ENCODE results near the gene EIF2S2.

The EIF2S2 gene

DNA sequence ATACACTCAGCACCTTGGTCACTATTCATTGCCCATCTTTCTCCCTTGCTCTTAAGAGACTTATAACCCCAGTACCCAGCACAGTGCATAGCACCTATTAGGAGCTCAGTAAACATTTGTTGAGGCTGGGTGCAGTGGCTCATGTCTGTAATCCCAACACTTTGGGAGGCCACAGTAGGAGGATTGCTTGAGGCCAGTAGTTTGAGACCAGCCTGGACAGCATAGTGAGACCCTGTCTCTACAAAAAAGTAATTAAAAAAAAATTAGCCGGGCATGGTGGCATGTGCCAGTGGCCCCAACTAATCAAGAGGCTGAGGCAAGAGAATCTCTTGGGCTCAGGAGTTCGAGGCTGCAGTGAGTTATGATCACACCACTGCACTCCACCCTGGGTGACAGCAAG, 8.2 kb upstream of the EIF2S2 start:
- DNase-seq, result no peak

DNA sequence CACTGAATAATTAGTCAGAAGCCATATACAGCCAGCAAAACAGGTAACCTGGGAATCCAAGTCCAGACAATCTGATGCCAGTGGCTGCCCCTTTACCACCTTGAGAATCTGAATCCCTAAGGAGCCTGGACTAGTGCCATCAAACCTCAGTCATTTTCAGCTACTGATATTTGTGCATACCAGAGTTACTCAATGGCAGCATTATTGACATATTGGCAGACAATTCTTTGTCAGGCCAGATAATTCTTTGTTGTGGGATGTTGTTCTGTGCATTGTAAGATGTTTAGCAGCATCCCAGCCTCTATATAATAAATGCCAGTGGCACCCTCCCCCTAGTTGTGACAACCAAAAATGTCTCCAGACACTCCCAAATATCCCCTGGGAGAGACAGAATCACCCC, 3.2 kb upstream of the EIF2S2 start:
- no peak for DNase-seq

DNA sequence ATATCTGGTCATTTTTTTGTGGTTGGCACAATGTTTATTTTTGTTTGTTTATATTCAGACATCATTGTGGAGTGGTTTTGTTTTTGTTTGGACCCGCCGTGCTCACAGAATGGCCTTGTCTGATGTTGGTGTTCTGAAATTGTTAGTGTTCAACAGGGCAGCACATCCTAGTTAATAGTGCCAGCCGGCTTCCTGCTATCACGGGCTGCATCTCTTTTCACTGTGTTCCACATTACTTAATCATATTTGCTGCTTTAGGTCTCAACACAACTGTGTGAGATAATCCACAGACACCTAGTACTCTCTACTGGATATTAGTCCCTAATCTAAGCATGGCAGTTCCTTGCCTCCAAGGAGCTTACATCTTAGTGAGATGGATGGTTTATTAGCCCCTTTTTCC, 2.8 kb upstream of the EIF2S2 start:
- DNase-seq, result no peak

DNA sequence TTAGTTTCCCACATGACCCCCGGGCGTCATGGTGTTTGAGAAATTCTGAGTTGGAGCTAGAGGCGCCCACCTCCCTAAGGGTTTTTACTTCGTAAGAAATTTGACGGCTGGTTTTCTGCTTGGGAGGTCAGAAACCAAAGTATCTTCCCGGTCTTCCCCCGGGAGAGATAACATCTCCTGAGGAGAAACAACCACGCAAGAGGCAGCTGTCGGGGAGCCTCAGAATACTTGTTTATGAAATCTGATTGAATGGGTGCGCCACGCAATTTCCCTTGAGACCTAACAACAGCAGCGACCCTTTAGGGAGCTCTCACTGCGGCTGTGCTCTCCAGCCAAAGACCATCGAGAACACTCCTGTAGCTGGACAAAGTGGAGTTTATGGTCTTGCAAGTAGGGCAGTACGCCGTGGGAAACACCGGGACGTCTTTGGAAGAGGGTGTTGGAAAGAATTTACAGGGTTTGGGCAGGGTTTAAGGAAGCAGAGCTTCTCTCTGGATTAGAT, 608 bp upstream of the EIF2S2 start:
- DNase-seq, result no peak

DNA sequence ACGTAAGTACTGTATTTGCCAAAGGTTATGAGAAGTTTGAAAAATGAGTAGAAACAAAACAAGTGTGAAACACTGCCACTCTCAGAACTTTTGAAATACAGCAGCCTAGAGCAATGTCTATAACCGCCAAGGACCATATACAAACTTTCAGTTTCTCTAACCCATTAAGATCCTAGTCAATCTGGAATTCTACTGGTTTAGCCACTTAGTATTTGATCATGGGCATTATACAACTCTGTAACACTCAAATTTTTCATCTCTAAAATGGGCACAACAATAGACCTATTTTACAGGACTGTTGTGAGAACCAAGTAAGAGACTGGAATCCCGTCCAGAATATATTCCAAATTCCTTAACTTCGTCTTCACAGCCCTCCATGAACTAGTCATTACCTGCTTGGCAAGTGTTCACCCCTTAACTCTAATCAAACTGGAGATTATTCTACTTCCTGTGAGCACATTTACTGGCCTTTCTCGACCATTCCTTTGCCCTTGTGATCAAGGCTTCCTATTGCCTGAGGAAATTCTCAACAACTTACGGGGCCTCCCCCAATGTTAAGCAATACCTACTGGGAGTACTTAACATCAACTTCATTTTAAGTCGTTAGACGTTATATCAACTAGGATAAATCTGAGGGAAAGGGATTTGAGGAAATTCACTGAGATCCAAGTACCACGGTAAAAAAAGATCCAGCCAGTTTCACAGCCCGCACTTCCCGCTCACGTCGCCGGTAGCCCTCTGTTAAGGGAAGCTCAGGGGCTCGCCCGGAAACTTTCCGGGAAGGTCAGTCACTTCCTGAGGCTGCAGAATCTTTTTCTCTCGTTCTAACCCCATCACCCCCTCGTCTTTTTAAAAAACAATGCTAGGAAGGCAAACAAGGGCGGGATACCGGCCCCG, 1.1 kb downstream of the EIF2S2 start:
- DNase-seq, result no peak

DNA sequence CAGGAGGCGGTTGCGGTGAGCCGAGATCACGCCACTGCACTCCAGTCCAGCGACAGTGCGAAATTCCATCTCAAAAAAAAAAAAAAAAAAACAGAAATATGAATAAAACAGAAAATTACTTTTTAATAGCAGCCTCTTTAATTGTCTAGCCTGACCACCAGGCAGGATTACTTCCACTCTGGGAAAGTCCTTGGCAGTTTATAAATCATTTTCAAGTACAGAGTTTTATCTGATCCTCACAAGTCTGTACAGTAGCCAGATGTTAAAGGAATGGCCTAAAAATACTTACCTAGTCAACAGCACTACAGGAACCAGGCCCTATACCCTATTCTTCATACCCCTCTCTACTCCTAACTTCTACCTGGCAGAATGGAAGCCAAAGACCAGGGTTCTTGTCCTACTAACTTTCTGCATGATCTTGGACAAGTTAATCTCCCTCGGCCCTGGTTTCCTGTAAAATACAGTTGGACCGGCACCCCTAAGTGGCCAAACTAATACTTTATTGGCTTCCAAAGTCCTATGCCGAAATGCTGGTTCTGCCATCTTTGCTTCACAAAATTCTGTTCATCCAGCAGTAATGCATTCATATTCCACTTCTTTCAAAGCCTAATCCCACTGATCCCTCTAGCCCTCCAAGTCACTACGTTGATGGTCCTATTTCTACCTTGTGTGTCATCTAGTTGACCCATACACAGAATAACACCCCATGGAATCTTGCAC, 1.9 kb downstream of the EIF2S2 start:
- DNase-seq, result no peak

DNA sequence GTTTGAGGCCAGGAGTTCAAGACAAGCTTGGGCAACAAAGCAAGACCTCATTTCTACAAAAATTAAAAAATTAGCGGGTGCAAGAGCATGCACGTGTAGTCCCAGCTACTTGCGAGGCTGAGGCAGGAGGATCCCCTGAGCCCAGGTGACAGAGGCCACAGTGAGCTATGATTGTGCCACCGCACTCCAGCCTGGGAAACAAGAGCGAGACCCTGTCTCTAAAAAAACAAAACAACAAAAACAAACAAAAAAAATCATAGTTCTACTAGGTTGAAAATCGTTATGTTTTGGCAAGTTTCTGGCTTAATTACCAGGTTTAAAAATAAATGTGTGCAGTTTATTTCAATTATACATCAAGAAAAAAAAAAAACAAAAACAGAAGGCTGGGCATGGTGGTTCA, 2.6 kb downstream of the EIF2S2 start:
- no peak for DNase-seq

DNA sequence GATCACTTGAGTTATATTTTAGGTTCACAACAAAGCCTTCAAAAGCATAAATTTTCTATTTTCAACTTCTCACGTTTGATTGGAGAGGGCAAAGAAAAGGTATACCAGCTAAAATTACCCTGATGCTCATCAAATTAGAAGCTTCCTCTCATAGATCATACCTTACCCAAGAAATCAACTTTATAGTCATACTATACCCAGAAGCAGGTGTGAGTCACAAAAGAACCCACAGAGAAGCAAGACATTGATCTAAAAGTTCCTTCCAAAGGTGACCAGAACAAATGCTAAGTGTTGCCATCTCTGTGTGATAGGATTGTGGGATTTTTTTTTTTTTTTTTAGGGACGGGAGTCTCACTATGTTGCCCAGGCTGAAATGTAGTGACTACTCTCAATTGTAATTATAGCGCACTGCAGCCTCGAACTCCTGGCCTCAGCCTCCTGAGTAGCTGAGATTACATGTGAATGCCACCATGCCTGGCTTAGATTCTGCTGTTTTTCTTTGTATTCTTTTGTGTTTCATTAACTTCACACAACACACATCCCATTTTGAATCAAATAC, 3.3 kb downstream of the EIF2S2 start:
- no peak for DNase-seq

DNA sequence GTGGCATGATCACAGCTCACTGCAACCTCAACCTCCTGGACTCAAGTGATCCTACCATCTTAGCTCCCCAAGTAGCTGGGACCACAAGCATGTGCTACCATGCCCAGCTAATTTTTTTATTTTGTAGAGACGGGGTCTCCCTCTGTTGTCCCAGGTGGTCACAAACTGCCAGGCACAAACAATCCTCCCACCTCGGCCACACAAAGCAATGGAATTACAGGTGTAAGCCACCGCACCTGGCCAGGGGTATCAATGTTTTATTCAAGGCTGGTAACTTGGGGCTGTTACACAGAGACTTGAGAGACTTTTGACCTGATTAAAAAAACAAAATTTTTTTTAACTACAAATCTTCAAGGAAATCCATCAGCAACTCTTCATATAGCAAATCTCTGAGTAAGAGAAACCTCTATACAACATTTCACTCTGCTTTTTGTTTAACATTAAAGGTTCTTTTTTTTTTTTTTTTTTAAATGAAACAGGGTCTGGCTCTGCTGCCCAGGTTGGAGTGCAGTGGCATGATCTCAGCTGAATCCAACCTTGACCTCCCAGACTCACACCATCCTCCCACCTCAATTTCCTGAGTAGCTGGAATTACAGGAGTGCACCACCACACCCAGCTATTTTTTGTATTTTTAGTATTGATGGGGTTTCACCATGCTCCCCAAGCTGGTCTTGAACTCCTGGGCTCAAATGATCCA, 5.9 kb downstream of the EIF2S2 start:
- DNase-seq, result no peak

DNA sequence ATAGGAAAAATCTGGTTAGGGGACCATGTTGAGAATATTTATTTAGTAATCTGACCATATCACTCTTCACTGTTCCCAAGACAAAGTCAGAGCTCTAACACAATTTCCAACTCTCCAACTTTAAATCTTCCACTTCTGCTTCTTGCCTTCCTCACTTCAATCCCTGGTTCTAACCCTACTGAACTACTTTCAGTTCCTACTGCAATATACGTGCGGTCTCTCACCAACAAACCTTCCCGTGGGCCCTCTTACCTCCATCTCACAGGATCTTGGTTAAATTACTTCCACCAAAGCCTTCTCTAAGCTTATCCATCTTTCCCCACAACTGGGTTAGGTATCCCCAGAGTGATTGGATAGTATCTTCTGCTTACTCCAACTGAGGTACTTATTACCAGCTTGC, 8.0 kb downstream of the EIF2S2 start:
- no peak for DNase-seq

DNA sequence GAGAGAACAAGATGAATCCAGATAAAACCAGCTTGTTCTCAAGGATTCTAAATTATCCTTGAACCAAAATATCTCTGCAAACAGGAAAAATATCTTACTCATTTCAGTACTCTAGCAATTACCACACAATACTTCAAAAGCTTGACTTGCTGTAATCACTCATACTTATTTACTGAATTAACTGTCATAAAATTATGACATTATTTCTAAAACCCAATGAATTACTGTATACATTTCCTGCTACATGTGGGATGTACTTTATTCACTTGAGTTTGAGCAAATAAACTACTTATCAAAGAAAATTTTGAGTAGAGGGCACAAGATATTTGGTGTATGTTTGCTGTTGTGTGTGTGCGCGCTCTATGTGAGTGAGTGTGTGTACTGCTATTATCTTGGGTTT, 9.7 kb downstream of the EIF2S2 start:
- no peak for DNase-seq

DNA sequence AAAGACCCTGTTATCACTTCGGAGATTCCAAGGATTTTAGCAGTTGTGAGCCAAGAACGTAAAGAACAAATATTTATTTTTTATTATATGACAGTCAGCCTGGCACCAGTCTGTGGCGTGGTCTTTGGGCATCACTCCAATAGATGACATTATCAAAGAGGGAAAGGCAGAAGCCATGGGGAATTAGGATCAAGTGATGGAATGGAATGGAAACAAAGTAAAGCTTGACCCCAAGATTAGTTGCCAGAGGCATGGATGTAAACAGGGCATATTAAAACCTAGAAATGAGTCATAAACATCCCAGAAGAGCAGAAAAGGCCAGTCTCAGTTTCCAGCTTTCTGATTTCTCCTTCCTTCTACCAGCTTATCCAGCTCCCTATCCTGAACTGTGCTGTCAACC, 11.5 kb downstream of the EIF2S2 start:
- no peak for DNase-seq

DNA sequence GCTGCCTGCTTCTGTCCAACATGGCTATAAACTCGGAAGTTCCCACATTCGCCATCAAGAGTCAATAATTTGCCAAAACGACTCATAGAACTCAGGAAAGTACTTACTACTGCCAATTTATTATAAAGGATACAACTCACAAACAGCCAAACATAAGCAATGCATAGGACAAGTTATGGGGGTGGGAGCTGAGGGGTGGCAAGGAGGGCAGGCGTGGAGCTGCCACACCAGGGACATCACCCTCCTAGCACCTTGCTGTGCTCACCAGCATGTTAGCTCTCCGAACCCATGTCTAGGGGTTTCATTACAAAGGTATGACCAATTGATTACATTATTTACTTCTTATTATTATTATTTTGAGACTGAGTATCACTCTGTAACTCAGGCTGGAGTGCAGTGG, 12.4 kb downstream of the EIF2S2 start:
- DNase-seq, result no peak

DNA sequence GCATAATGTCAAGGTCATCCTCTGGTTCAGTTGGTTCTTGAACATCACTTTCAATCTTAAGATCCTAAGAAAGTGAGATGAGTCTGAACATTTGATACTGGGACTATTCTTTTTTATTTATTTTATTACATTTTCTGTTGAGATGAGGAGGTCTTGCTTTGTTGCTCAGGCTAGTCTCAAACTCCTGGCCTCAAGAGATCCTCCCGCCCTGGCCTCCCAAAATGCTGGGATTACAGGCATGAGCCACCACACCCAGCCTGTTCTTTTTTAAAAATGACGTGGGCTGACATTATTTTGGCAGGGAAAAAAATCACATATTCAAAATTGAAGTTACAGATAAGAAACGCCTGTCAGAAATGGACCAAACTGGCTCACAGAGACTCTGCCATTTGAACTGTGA, 13.5 kb downstream of the EIF2S2 start:
- DNase-seq, result no peak

DNA sequence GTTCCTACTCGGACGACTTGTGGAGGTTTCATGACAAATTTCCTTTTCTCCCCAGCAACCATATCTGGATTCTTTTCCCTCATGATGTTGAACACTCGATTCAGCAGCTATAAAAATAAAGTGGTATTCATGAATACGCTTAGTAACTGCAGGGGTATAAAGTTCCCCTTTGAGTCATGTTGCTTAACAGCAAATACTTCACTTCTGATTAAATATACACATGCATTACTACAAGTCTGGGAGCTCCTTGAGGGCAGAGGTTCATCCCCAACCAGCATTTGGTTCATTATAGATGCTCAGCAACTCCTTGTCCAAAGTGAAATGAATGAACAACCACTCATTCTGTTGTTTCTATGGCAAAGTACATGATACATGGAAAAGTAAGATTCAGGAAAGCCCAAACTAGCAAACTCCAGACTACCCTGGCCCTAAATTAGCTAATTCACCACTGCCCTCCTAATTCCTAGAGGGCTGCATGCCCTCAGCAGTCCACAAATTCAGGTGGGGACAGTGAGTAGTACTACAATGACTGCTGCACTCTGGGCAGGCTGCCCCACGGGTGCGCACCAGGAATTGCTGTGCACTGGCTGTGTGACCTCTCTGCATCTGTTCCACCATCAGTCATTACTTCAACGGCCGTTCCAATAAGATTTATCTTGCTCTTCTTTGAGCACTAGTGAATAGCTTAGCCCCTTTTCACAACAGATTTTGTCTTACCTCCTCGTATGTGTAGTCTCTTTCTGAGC, 15.2 kb downstream of the EIF2S2 start:
- DNase-seq, result no peak

DNA sequence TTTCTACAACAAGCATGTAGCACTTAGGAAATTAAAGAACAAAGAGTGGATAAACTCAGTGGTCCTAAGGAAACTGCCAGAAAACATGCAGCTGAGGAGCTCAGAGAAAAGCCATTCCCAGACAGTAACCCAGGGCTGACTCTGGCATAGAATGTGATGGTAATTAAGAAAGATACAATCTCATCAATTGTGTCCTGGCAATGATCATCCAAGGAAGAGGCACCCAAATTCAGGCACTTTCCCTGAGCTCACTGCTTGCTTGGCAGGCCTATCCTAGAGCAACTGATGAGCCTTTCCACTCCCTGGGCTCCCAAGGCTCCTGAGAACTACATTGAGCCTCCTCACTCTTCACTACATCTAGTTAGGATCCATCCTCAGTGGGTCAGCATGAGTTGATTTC, 16.2 kb downstream of the EIF2S2 start:
- no peak for DNase-seq

DNA sequence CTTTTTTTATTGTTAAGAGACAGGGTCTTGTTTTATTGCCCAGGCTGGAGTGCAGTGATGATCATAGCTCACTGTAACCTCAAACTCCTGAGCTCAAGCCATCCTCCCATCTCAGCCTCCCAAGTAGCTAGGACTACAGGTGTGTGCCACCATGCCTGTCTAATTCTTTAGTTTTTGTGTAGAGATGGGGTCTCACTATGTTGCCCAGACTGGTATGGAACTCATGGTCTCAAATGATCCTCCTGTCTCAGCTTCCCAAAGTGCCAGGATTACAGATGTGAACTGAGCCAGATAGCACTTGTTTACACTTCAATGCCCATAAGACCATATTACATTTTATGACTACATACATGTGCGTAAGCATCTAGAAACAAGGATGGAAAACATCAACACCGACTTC, 18.1 kb downstream of the EIF2S2 start:
- DNase-seq, result no peak

DNA sequence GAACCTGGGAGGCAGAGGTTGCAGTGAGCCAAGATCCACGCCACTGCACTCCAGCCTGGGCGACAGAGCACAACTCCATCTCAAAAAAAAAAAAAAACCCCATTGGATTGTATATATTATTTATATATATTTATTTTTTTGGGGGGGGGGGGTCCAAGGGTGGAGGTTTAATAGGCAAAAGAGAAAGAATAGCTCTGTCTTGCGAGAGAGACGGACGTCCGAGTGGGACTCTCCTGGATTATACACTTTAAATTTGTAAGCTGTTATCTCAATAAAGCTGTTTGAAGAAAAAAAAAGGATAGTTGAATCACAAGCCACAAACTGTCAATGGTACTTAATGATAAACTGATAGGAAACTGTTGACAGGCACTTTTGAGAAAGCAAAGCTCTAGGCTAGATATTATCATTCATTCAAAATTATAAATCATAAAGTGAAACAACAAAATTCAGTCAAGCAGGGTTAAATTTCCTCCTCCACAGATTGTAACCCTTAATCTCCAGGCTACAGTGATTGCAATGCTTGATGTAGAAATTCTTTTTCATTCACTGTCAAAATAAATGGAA, 20.3 kb downstream of the EIF2S2 start:
- no peak for DNase-seq

DNA sequence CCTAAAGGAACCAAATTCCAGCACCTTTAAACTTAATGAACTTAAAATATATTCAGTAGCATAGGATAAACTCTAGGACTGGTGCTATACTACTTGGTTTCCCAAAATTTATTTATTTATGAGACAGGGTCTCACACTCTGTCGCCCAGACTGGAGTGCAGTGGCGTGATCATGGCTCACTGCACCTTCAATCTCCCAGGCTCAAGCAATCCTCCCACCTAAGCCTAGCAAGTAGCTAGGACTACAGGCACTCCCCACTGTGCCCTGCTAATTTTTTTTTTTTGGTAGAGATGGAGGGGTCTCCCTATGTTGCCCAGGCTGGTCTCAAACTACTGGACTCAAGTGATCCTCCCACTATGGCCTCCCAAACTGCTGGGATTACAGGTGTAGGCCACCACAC, 21.4 kb downstream of the EIF2S2 start:
- no peak for DNase-seq

DNA sequence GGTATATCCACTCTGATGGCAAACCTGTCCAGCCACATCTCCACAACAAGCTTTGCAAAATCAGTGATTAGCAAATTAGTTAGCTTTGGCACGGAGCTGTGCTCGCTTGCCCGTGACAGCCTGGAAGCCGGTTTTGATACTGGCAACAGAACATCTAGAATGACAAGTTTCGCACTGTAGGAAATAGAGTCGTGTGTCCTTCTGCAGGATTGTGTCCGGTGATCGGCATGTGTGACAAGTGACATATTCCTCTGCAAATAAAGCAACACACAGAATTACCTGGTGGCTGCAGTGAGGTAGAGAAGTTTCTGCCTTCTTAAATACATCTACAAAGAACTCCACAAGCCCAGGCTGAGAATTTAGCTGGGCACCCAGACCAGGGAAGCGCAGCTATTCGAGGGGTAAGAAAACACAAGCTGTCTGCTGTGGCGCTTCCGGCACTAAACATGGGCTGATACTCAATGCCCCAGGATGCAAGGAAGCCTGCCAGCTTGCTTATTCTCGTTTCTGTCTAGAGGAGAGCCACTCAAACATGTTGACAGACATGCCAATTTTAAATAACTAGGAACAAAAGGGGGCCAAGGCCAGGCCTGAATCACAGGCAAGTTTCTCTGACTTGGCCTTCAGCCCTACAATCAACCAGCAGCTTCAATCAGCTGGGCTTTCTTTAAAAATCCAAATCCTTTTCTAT, 22.2 kb downstream of the EIF2S2 start:
- no peak for DNase-seq

DNA sequence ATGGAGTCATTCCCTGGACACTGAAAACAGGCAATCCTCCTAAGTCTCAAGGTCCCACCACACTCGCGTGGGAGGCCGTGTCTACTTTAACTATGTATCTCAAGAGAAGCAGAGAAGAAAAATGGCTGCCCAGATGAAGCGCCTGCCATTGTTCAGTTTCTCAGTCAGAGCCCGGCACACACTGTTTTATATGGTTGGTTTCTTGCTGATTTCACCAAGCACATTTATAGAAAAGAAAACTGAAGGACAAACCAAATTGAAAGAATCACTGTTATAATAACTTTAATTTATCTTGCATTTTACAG, 22.9 kb downstream of the EIF2S2 start:
- DNase-seq, result no peak

Data from activated CD4-positive, CD25-positive, alpha-beta regulatory T cell treated with anti-CD3 and anti-CD28 coated beads, Interleukin-2, amount 50 U/mL, for 72 hours (primary cell).